Erythroblast (primary cell): ENCODE results near the gene OR14J1.

Source experiments
- DNase-seq, 2 experiments: peaks; one replicate each; lab custom pipeline; 2025; lab: John Stamatoyannopoulos, UW
- GATA1 ChIP-seq: IDR thresholded peaks from 2 replicates; pipeline ENCODE4 v1.6.1; 2011; ENCODE audit warnings: low read depth, mild to moderate bottlenecking, control low read depth, low read length, moderate library complexity
- POLR2A ChIP-seq: IDR thresholded peaks from 2 replicates; pipeline ENCODE4 v1.6.1; 2011; ENCODE audit warnings: mild to moderate bottlenecking, low read length

Gene OR14J1

GRCh38 chr6:29355603-29356002 lies 54.1 kb downstream of the OR14J1 start:
- DNase-seq = no peak
- no peak for TF ChIP-seq POLR2A
- no peak for TF ChIP-seq GATA1
